Tibial nerve (tissue), 4 donors: ENCODE data around the gene P3H4. TPM values are rescaled to one million over a fixed set of nuclear protein-coding genes. Genes with fewer than 3 reads are reported as not detected.

Experiments used
- DNase-seq, 2 donors: peaks; one replicate each; pipeline ENCODE4 v3.0.0-alpha.2; 2019; ENCODE audit warnings: low spot score in 2 of 2
- H3K27ac ChIP-seq, 4 donors: fragments of 200-600 bp; sonication (generic) in 3 of 4; one replicate each; pipeline ENCODE4 v1.5.1; 2017 to 2019; ENCODE audit warnings: mild to moderate bottlenecking in 1 of 4
- H3K27me3 ChIP-seq, 2 donors: fragments of 200-600 bp; sonication (generic) in 1 of 2; one replicate each; pipeline versions ENCODE4 v1.5.1 to v1.6.0; 2017 to 2019
- H3K36me3 ChIP-seq, 3 donors: fragments of 200-600 bp; sonication (generic); one replicate each; pipeline ENCODE4 v1.5.1; 2018 to 2019
- H3K4me1 ChIP-seq, 4 donors: fragments of 200-600 bp; sonication (generic) in 3 of 4; one replicate each; pipeline ENCODE4 v1.5.1; 2017 to 2019
- H3K4me3 ChIP-seq, 4 donors: fragments of 200-600 bp; sonication (generic) in 3 of 4; one replicate each; pipeline ENCODE4 v1.5.1; 2017 to 2019; ENCODE audit warnings: mild to moderate bottlenecking in 1 of 4, moderate library complexity in 1 of 4
- H3K9me3 ChIP-seq, 4 donors: fragments of 200-600 bp; sonication (generic) in 3 of 4; one replicate each; pipeline ENCODE4 v1.5.1; 2017 to 2019
- EP300 ChIP-seq, 2 donors: sonication (generic); formaldehyde crosslinking; IDR thresholded peaks; one replicate each; pipeline ENCODE4 v1.6.1; 2017; ENCODE audit warnings: antibody characterized with exemption in 2 of 2, mild to moderate bottlenecking in 1 of 2
- POLR2A ChIP-seq, 2 donors: fragments of 450-650 bp; IDR thresholded peaks; one replicate each; pipeline ENCODE4 v1.6.1; 2017; ENCODE audit warnings: antibody characterized with exemption in 2 of 2, mild to moderate bottlenecking in 2 of 2, moderate library complexity in 2 of 2
- WGBS, 2 donors: methylation state at CpG; one replicate each; pipeline ENCODE4 v1.1.5; 2018; 5-methylcytosine and 5-hydroxymethylcytosine counted together
- total RNA-seq, 4 donors: library from RNA; depleted of rRNA; stranded (reverse); fragments of >200 nt; gene quantifications; one replicate each; pipeline ENCODE4 v1.1.0, GENCODE V29; 2016
- TF ChIP-seq, protein P1 (sequence below), 5 experiments: fragments of 200-600 bp in 3 of 5; fragments of 450-650 bp in 2 of 5; sonication (generic) in 3 of 5; IDR thresholded peaks; one replicate each; pipeline ENCODE4 v1.5.1; 2016 to 2019; ENCODE audit warnings: antibody characterized with exemption in 5 of 5, mild to moderate bottlenecking in 3 of 5, moderate library complexity in 2 of 5

The P3H4 gene
- total RNA-seq, 4 donors from 2014 or later: 14.7 to 23.9 (median 22.0) TPM

DNA sequence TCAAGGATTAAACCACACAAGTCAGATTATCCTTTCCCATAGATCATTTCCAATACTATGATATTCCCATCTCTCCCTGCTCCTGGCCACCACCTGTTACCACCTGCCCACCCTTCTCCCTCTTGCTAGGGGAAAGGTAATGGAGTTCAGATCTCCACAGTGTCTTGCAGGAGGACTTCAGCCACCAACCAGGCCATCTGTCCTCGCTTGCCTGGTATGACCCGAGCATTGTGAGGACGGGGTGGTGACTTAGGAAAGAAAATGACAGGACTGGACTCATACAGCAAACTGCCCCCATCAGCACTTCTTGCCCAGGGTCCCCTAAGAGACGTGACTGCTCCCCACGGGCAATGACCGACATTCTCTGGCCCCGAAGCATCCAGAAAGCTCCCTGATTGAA is 11.8 kb upstream of the P3H4 start:
- TF ChIP-seq, protein P1, sequence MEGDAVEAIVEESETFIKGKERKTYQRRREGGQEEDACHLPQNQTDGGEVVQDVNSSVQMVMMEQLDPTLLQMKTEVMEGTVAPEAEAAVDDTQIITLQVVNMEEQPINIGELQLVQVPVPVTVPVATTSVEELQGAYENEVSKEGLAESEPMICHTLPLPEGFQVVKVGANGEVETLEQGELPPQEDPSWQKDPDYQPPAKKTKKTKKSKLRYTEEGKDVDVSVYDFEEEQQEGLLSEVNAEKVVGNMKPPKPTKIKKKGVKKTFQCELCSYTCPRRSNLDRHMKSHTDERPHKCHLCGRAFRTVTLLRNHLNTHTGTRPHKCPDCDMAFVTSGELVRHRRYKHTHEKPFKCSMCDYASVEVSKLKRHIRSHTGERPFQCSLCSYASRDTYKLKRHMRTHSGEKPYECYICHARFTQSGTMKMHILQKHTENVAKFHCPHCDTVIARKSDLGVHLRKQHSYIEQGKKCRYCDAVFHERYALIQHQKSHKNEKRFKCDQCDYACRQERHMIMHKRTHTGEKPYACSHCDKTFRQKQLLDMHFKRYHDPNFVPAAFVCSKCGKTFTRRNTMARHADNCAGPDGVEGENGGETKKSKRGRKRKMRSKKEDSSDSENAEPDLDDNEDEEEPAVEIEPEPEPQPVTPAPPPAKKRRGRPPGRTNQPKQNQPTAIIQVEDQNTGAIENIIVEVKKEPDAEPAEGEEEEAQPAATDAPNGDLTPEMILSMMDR (IDR thresholded peaks at IDR 0.05): no peak
- TF ChIP-seq EP300 (IDR thresholded peaks at IDR 0.05) (no peak), POLR2A (IDR thresholded peaks at IDR 0.05) (no peak)
- 78 to 79% methylated on average over 7 of the region's 7 CpGs for WGBS, 2 donors
- Histone ChIP-seq H3K27ac (no peak overlapping the region), H3K27me3 (no peaks in the 10 kb centered on the region), H3K4me3 (no peak overlapping the region), H3K4me1 (peaks cover 0 to 13% (median 0%) of the 10 kb centered on the region in 4 donors), H3K36me3 (peaks cover 0 to 67% (median 0%) of the 10 kb centered on the region in 3 donors), H3K9me3 (no peaks in the 10 kb centered on the region)
- no peak for DNase-seq

GRCh38 chr17:41823141-41823524 is 11.4 kb upstream of the P3H4 start:
- 60 to 67% methylated on average over 1 of the region's 1 CpG for WGBS, 2 donors
- TF ChIP-seq EP300 (IDR thresholded peaks at IDR 0.05): no peak
- TF ChIP-seq POLR2A (IDR thresholded peaks at IDR 0.05): no peak
- TF ChIP-seq, protein P1 (IDR thresholded peaks at IDR 0.05): no peak

DNA sequence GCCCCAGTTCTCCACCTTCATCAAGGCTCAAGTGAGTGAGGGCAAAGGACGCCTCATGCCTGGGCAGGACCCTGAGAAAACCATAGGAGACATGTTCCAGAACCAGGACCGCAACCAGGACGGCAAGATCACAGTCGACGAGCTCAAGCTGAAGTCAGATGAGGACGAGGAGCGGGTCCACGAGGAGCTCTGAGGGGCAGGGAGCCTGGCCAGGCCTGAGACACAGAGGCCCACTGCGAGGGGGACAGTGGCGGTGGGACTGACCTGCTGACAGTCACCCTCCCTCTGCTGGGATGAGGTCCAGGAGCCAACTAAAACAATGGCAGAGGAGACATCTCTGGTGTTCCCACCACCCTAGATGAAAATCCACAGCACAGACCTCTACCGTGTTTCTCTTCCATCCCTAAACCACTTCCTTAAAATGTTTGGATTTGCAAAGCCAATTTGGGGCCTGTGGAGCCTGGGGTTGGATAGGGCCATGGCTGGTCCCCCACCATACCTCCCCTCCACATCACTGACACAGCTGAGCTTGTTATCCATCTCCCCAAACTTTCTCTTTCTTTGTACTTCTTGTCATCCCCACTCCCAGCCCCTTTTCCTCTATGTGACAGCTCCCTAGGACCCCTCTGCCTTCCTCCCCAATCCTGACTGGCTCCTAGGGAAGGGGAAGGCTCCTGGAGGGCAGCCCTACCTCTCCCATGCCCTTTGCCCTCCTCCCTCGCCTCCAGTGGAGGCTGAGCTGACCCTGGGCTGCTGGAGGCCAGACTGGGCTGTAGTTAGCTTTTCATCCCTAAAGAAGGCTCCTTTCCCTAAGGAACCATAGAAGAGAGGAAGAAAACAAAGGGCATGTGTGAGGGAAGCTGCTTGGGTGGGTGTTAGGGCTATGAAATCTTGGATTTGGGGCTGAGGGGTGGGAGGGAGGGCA is 10.7 kb upstream of the P3H4 start:
- Histone ChIP-seq H3K4me1 (peaks cover 0 to 13% (median 0%) of the 10 kb centered on the region in 4 donors), H3K36me3 (peaks cover 0 to 62% (median 0%) of the 10 kb centered on the region in 3 donors), H3K27me3 (no peaks in the 10 kb centered on the region), H3K4me3 (no peak overlapping the region), H3K27ac (no peak overlapping the region), H3K9me3 (no peaks in the 10 kb centered on the region)
- TF ChIP-seq POLR2A (IDR thresholded peaks at IDR 0.05) (no peak), EP300 (IDR thresholded peaks at IDR 0.05) (no peak)
- TF ChIP-seq, protein P1 (IDR thresholded peaks at IDR 0.05): no peak
- 64 to 69% methylated on average over 9 to 12 of the region's 12 CpGs for WGBS, 2 donors
- no peak for DNase-seq

More at GRCh38 chr17:41823141-41823524, 11.4 kb upstream of the P3H4 start:
- H3K27ac ChIP-seq: no peak overlapping the region
- no peak overlapping the region for H3K4me3 ChIP-seq
- H3K4me1 ChIP-seq: peaks cover 0 to 13% (median 0%) of the 10 kb centered on the region in 4 donors
- DNase-seq: no peak
- H3K27me3 ChIP-seq: no peaks in the 10 kb centered on the region
- no peaks in the 10 kb centered on the region for H3K9me3 ChIP-seq
- peaks cover 0 to 65% (median 0%) of the 10 kb centered on the region in 3 donors for H3K36me3 ChIP-seq

GRCh38 chr17:41821776-41822175 is 10.0 kb upstream of the P3H4 start:
- Histone ChIP-seq H3K27me3 (no peaks in the 10 kb centered on the region), H3K27ac (no peak overlapping the region), H3K4me3 (no peak overlapping the region), H3K36me3 (peaks cover 0 to 61% (median 0%) of the 10 kb centered on the region in 3 donors), H3K9me3 (no peaks in the 10 kb centered on the region), H3K4me1 (peaks cover 0 to 13% (median 0%) of the 10 kb centered on the region in 4 donors)
- DNase-seq: no peak
- no peak for TF ChIP-seq POLR2A (IDR thresholded peaks at IDR 0.05)
- TF ChIP-seq EP300 (IDR thresholded peaks at IDR 0.05): no peak
- TF ChIP-seq, protein P1 (IDR thresholded peaks at IDR 0.05): no peak
- WGBS, 2 donors: 83 to 86% methylated on average over 14 of the region's 14 CpGs

GRCh38 chr17:41818024-41818423 is 6.3 kb upstream of the P3H4 start:
- WGBS, 2 donors: 95 to 98% methylated on average over 20 of the region's 20 CpGs
- H3K36me3 ChIP-seq: peaks cover 0 to 33% (median 0%) of the 10 kb centered on the region in 3 donors
- DNase-seq: no peak
- H3K27ac ChIP-seq: no peak overlapping the region
- TF ChIP-seq, protein P1 (IDR thresholded peaks at IDR 0.05): no peak
- no peak for TF ChIP-seq EP300 (IDR thresholded peaks at IDR 0.05)
- no peak for TF ChIP-seq POLR2A (IDR thresholded peaks at IDR 0.05)
- H3K4me1 ChIP-seq: peaks cover 0 to 13% (median 4%) of the 10 kb centered on the region in 4 donors
- H3K27me3 ChIP-seq: no peaks in the 10 kb centered on the region
- no peaks in the 10 kb centered on the region for H3K9me3 ChIP-seq
- H3K4me3 ChIP-seq: no peak overlapping the region
